Lower leg skin (tissue), 4 donors: Measurements from ENCODE around the gene SUGCT. TPM values are rescaled to one million over a fixed set of nuclear protein-coding genes. Genes with fewer than 3 reads are reported as not detected.
"Not testable (repeated sequence)": the region's sequence is repeated elsewhere in the genome, so short reads cannot be mapped to it uniquely, and the experiment has no call there.

ENCODE experiments used
- DNase-seq, 2 donors: peaks; one replicate each; pipeline ENCODE4 v3.0.0-alpha.2; 2019; ENCODE audit warnings: low spot score in 2 of 2
- H3K4me3 ChIP-seq: fragments of 200-600 bp; sonication (generic); 2 replicates; pipeline ENCODE4 v1.5.1; 2017; ENCODE audit warnings: mild to moderate bottlenecking, low read depth; ENCODE audit not compliant: poor library complexity, severe bottlenecking
- CTCF ChIP-seq, 3 donors: fragments of 450-650 bp; IDR thresholded peaks; one replicate each; pipeline ENCODE4 v1.5.1; 2016; ENCODE audit warnings: antibody characterized with exemption in 3 of 3, mild to moderate bottlenecking in 3 of 3, moderate library complexity in 2 of 3
- POLR2A ChIP-seq, 2 donors: fragments of 450-650 bp; IDR thresholded peaks; one replicate each; pipeline ENCODE4 v1.6.1; 2016 to 2017; ENCODE audit warnings: antibody characterized with exemption in 2 of 2, mild to moderate bottlenecking in 1 of 2, moderate library complexity in 1 of 2
- WGBS, 2 donors: methylation state at CpG; one replicate each; pipeline ENCODE4 v1.1.5; 2018; 5-methylcytosine and 5-hydroxymethylcytosine counted together
- intact Hi-C: fragments of 100-400 bp; cut with DNase I; formaldehyde crosslinking; loops from one replicate; pipeline ENCODE4 v1.15.0; 2023; ENCODE audit warnings: low total_unique reads
- total RNA-seq, 4 donors: library from RNA; depleted of rRNA; stranded (reverse); fragments of >200 nt; gene quantifications; one replicate each; pipeline ENCODE4 v1.1.0, GENCODE V29; 2016

Gene SUGCT
- total RNA-seq, 4 donors from 2014 or later, result 0.49 to 1.6 (median 0.59) TPM; not detected in 1

GRCh38 chr7:40211276-40212003 lies 76.6 kb downstream of the SUGCT start:
- WGBS, 2 donors, result 75 to 86% methylated on average over 5 of the region's 5 CpGs
- TF ChIP-seq CTCF (IDR thresholded peaks at IDR 0.05) (no peak), POLR2A (IDR thresholded peaks at IDR 0.05) (no peak)
- no peak for DNase-seq
- H3K4me3 ChIP-seq, result no peak overlapping the region
- intact Hi-C loops, result no loop called here

- WGBS, 2 donors, result 75 to 90% methylated on average over 2 of the region's 2 CpGs
- intact Hi-C loops, result no loop called here
- no peak overlapping the region for H3K4me3 ChIP-seq
- no peak for DNase-seq
- TF ChIP-seq CTCF (IDR thresholded peaks at IDR 0.05), result no peak
- TF ChIP-seq POLR2A (IDR thresholded peaks at IDR 0.05), result no peak
These were observed 78.5 kb downstream of the SUGCT start for GRCh38 chr7:40213291-40213690.

- WGBS, 2 donors, result 95 to 99% methylated on average over 3 of the region's 3 CpGs
- TF ChIP-seq POLR2A (IDR thresholded peaks at IDR 0.05), result no peak
- TF ChIP-seq CTCF (IDR thresholded peaks at IDR 0.05), result no peak
- no peak overlapping the region for H3K4me3 ChIP-seq
- no peak for DNase-seq
- intact Hi-C loops, result no loop called here
These were observed 79.1 kb downstream of the SUGCT start for GRCh38 chr7:40213856-40214255.

GRCh38 chr7:40218612-40219011 lies 83.8 kb downstream of the SUGCT start:
- intact Hi-C loops, H3K4me3 ChIP-seq, DNase-seq: not testable (repeated sequence)
- WGBS, 2 donors, result 93 to 97% methylated on average over 7 of the region's 7 CpGs

- 64 to 71% methylated on average over 2 of the region's 2 CpGs for WGBS, 2 donors
- DNase-seq, result no peak
- H3K4me3 ChIP-seq, result no peak overlapping the region
- TF ChIP-seq CTCF (IDR thresholded peaks at IDR 0.05) (no peak), POLR2A (IDR thresholded peaks at IDR 0.05) (no peak)
- intact Hi-C loops, result no loop called here
These were observed 85.1 kb downstream of the SUGCT start for GRCh38 chr7:40219917-40220316.

- TF ChIP-seq POLR2A (IDR thresholded peaks at IDR 0.05), result no peak
- no peak for TF ChIP-seq CTCF (IDR thresholded peaks at IDR 0.05)
- DNase-seq, result no peak
- intact Hi-C loops, result no loop called here
- no peak overlapping the region for H3K4me3 ChIP-seq
These were observed 85.7 kb downstream of the SUGCT start for GRCh38 chr7:40220421-40220911.
